Measurements from ENCODE around the gene IDH3G.

The IDH3G gene

GRCh38 chrX:153800177-153800722, 6.1 kb upstream of the IDH3G start:
- no peaks in the 10 kb centered on the region for H3K9me2 ChIP-seq (ENCODE audit: low read depth, low read length)
- peaks cover 37% of the 10 kb centered on the region for H3K36me3 ChIP-seq (ENCODE audit: insufficient read depth, low read length)
- no peaks in the 10 kb centered on the region for H3K27me3 ChIP-seq (ENCODE audit: insufficient read depth, low read length)
- H3K4me1 ChIP-seq (ENCODE audit: insufficient read depth, low read length, severe bottlenecking) = peaks cover 10% of the 10 kb centered on the region
- no peak for TF ChIP-seq EZH2 (IDR thresholded peaks at IDR 0.05; ENCODE audit: borderline replicate concordance, low read length)
- TF ChIP-seq CTCF (IDR thresholded peaks at IDR 0.05; ENCODE audit: low read length) = no peak
- H3K4me3 ChIP-seq (ENCODE audit: low read depth, low read length, poor library complexity, severe bottlenecking) = no peak overlapping the region
- H4K20me1 ChIP-seq (ENCODE audit: insufficient read depth, low read length) = no peaks in the 10 kb centered on the region
- no peak overlapping the region for H3K27ac ChIP-seq (ENCODE audit: low read depth, low read length, poor library complexity, severe bottlenecking)
- H3F3A ChIP-seq (ENCODE audit: insufficient read depth, low read length) = no peaks in the 10 kb centered on the region
- H3K4me2 ChIP-seq (ENCODE audit: low read length) = no peak overlapping the region
- H3K9me3 ChIP-seq (ENCODE audit: low read length) = no peaks in the 10 kb centered on the region
- H3K9ac ChIP-seq (ENCODE audit: low read length) = no peak overlapping the region
- H3K79me2 ChIP-seq (ENCODE audit: insufficient read depth, low read length) = no peaks in the 10 kb centered on the region; the same call in 1 of the 2 replicates
- H2AFZ ChIP-seq (ENCODE audit: low read length) = no peak overlapping the region

GRCh38 chrX:153799326-153799725, 5.2 kb upstream of the IDH3G start:
- H3K4me2 ChIP-seq (ENCODE audit: low read length) = no peak overlapping the region
- TF ChIP-seq CTCF (IDR thresholded peaks at IDR 0.05; ENCODE audit: low read length) (no peak), EZH2 (IDR thresholded peaks at IDR 0.05; ENCODE audit: borderline replicate concordance, low read length) (no peak)
- no peak overlapping the region for H3K4me3 ChIP-seq (ENCODE audit: low read depth, low read length, poor library complexity, severe bottlenecking)
- H3K9me2 ChIP-seq (ENCODE audit: low read depth, low read length) = no peaks in the 10 kb centered on the region
- H3K4me1 ChIP-seq (ENCODE audit: insufficient read depth, low read length, severe bottlenecking) = peaks cover 12% of the 10 kb centered on the region
- no peaks in the 10 kb centered on the region for H4K20me1 ChIP-seq (ENCODE audit: insufficient read depth, low read length)
- peaks cover 37% of the 10 kb centered on the region for H3K36me3 ChIP-seq (ENCODE audit: insufficient read depth, low read length)
- no peaks in the 10 kb centered on the region; the same call in 1 of the 2 replicates for H3K79me2 ChIP-seq (ENCODE audit: insufficient read depth, low read length)
- H2AFZ ChIP-seq (ENCODE audit: low read length) = no peak overlapping the region
- H3F3A ChIP-seq (ENCODE audit: insufficient read depth, low read length) = no peaks in the 10 kb centered on the region
- no peaks in the 10 kb centered on the region for H3K27me3 ChIP-seq (ENCODE audit: insufficient read depth, low read length)
- H3K9ac ChIP-seq (ENCODE audit: low read length) = no peak overlapping the region
- H3K27ac ChIP-seq (ENCODE audit: low read depth, low read length, poor library complexity, severe bottlenecking) = no peak overlapping the region
- no peaks in the 10 kb centered on the region for H3K9me3 ChIP-seq (ENCODE audit: low read length)

GRCh38 chrX:153797415-153798015, 3.3 kb upstream of the IDH3G start:
- no peak overlapping the region for H3K4me2 ChIP-seq (ENCODE audit: low read length)
- H3F3A ChIP-seq (ENCODE audit: insufficient read depth, low read length) = no peaks in the 10 kb centered on the region
- no peak overlapping the region for H3K4me3 ChIP-seq (ENCODE audit: low read depth, low read length, poor library complexity, severe bottlenecking)
- H3K9me2 ChIP-seq (ENCODE audit: low read depth, low read length) = no peaks in the 10 kb centered on the region
- H3K9ac ChIP-seq (ENCODE audit: low read length) = no peak overlapping the region
- H3K9me3 ChIP-seq (ENCODE audit: low read length) = no peaks in the 10 kb centered on the region
- no peaks in the 10 kb centered on the region for H4K20me1 ChIP-seq (ENCODE audit: insufficient read depth, low read length)
- no peak overlapping the region for H2AFZ ChIP-seq (ENCODE audit: low read length)
- peaks cover 22% of the 10 kb centered on the region for H3K4me1 ChIP-seq (ENCODE audit: insufficient read depth, low read length, severe bottlenecking)
- TF ChIP-seq CTCF (IDR thresholded peaks at IDR 0.05; ENCODE audit: low read length) (no peak), EZH2 (IDR thresholded peaks at IDR 0.05; ENCODE audit: borderline replicate concordance, low read length) (no peak)
- H3K36me3 ChIP-seq (ENCODE audit: insufficient read depth, low read length) = peaks cover 37% of the 10 kb centered on the region
- peaks cover 6% of the 10 kb centered on the region; the same call in 1 of the 2 replicates for H3K79me2 ChIP-seq (ENCODE audit: insufficient read depth, low read length)
- no peaks in the 10 kb centered on the region for H3K27me3 ChIP-seq (ENCODE audit: insufficient read depth, low read length)
- no peak overlapping the region for H3K27ac ChIP-seq (ENCODE audit: low read depth, low read length, poor library complexity, severe bottlenecking)

Measured in OCI-LY1 (cell line).